ENCODE measurements around the gene DTD1.
"Not testable (repeated sequence)": the region's sequence is repeated elsewhere in the genome, so short reads cannot be mapped to it uniquely, and the experiment has no call there.

Gene DTD1

GRCh38 chr20:18754030-18754652, 166.3 kb downstream of the DTD1 start:
- Histone ChIP-seq H3K36me3 (ENCODE audit: low read length) (no peaks in the 10 kb centered on the region), H4K20me1 (ENCODE audit: low read depth, low read length) (no peaks in the 10 kb centered on the region), H3K4me3 (ENCODE audit: insufficient read depth, low read length, poor library complexity, severe bottlenecking) (no peak overlapping the region), H3K9me3 (ENCODE audit: insufficient read depth, low read length) (no peaks in the 10 kb centered on the region), H3K27me3 (ENCODE audit: low read length) (no peaks in the 10 kb centered on the region), H3K27ac (ENCODE audit: low read depth, low read length) (no peak overlapping the region), H3K9ac (ENCODE audit: low read length) (no peak overlapping the region), H3K9me2 (replicated peaks; ENCODE audit: insufficient read depth, low read length) (no peaks in the 10 kb centered on the region), H2AFZ (ENCODE audit: low read depth, low read length, severe bottlenecking) (no peak overlapping the region), H3K4me2 (ENCODE audit: low read depth, low read length, poor library complexity, severe bottlenecking) (no peak overlapping the region), H3K79me2 (ENCODE audit: insufficient read depth, low read length) (no peaks in the 10 kb centered on the region), H3F3A (ENCODE audit: insufficient read depth) (no peaks in the 10 kb centered on the region)
- TF ChIP-seq EZH2phosphoT487 (conservative IDR thresholded peaks at IDR 0.05; ENCODE audit: low read length), result no peak
- TF ChIP-seq CTCF (IDR thresholded peaks at IDR 0.05; ENCODE audit: insufficient read depth, low read length, poor library complexity, severe bottlenecking), result no peak

- TF ChIP-seq CTCF (IDR thresholded peaks at IDR 0.05; ENCODE audit: insufficient read depth, low read length, poor library complexity, severe bottlenecking), result no peak
- no peaks in the 10 kb centered on the region for H3K79me2 ChIP-seq (ENCODE audit: insufficient read depth, low read length)
- H3K27me3 ChIP-seq (ENCODE audit: low read length), result no peaks in the 10 kb centered on the region
- H3K36me3 ChIP-seq (ENCODE audit: low read length), result no peaks in the 10 kb centered on the region
- H3K4me3 ChIP-seq (ENCODE audit: insufficient read depth, low read length, poor library complexity, severe bottlenecking), result no peak overlapping the region
- H3K27ac ChIP-seq (ENCODE audit: low read depth, low read length), result no peak overlapping the region
- H3K9me2 ChIP-seq (replicated peaks; ENCODE audit: insufficient read depth, low read length), result no peaks in the 10 kb centered on the region
- H4K20me1 ChIP-seq (ENCODE audit: low read depth, low read length), result no peaks in the 10 kb centered on the region
- H3F3A ChIP-seq (ENCODE audit: insufficient read depth), result no peaks in the 10 kb centered on the region
- no peak overlapping the region for H3K9ac ChIP-seq (ENCODE audit: low read length)
- no peak overlapping the region for H3K4me2 ChIP-seq (ENCODE audit: low read depth, low read length, poor library complexity, severe bottlenecking)
- H3K9me3 ChIP-seq (ENCODE audit: insufficient read depth, low read length), result no peaks in the 10 kb centered on the region
- no peak overlapping the region for H2AFZ ChIP-seq (ENCODE audit: low read depth, low read length, severe bottlenecking)
These were observed 166.8 kb downstream of the DTD1 start for GRCh38 chr20:18754653-18755045.

DNA sequence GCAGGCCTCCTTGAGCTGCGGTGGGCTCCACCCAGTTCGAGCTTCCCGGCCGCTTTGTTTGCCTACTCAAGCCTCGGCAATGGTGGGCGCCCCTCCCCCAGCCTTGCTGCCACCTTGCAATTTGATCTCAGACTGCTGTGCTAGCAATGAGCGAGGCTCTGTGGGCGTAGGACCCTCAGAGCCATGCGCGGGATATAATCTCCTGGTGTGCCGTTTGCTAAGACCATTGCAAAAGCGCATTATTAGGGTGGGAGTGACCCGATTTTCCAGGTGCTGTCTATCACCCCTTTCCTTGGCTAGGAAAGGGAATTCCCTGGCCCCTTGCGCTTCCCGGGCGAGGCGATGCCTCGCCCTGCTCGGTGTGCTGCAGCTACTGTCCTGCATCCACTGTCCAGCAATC, 173.0 kb downstream of the DTD1 start:
- not testable (repeated sequence) for H3K27me3 ChIP-seq (ENCODE audit: low read length); H3K9me3 ChIP-seq (ENCODE audit: insufficient read depth, low read length); H2AFZ ChIP-seq (ENCODE audit: low read depth, low read length, severe bottlenecking); H4K20me1 ChIP-seq (ENCODE audit: low read depth, low read length); H3K36me3 ChIP-seq (ENCODE audit: low read length); H3K4me3 ChIP-seq (ENCODE audit: insufficient read depth, low read length, poor library complexity, severe bottlenecking); H3K79me2 ChIP-seq (ENCODE audit: insufficient read depth, low read length); H3K9me2 ChIP-seq (replicated peaks; ENCODE audit: insufficient read depth, low read length); H3F3A ChIP-seq (ENCODE audit: insufficient read depth); H3K9ac ChIP-seq (ENCODE audit: low read length); H3K27ac ChIP-seq (ENCODE audit: low read depth, low read length); H3K4me2 ChIP-seq (ENCODE audit: low read depth, low read length, poor library complexity, severe bottlenecking)

GRCh38 chr20:18767676-18768075, 179.8 kb downstream of the DTD1 start:
- TF ChIP-seq EZH2phosphoT487 (conservative IDR thresholded peaks at IDR 0.05; ENCODE audit: low read length) (no peak), CTCF (IDR thresholded peaks at IDR 0.05; ENCODE audit: insufficient read depth, low read length, poor library complexity, severe bottlenecking) (no peak)
- H3K9me2 ChIP-seq (replicated peaks; ENCODE audit: insufficient read depth, low read length), result no peaks in the 10 kb centered on the region
- no peaks in the 10 kb centered on the region for H4K20me1 ChIP-seq (ENCODE audit: low read depth, low read length)
- no peaks in the 10 kb centered on the region for H3K27me3 ChIP-seq (ENCODE audit: low read length)
- H3K4me3 ChIP-seq (ENCODE audit: insufficient read depth, low read length, poor library complexity, severe bottlenecking), result no peak overlapping the region
- no peaks in the 10 kb centered on the region for H3F3A ChIP-seq (ENCODE audit: insufficient read depth)
- H3K79me2 ChIP-seq (ENCODE audit: insufficient read depth, low read length), result no peaks in the 10 kb centered on the region
- H3K4me2 ChIP-seq (ENCODE audit: low read depth, low read length, poor library complexity, severe bottlenecking), result no peak overlapping the region
- no peak overlapping the region for H3K9ac ChIP-seq (ENCODE audit: low read length)
- no peaks in the 10 kb centered on the region for H3K9me3 ChIP-seq (ENCODE audit: insufficient read depth, low read length)
- no peak overlapping the region for H2AFZ ChIP-seq (ENCODE audit: low read depth, low read length, severe bottlenecking)
- no peak overlapping the region for H3K27ac ChIP-seq (ENCODE audit: low read depth, low read length)
- no peaks in the 10 kb centered on the region; the same call in 1 of the 2 replicates for H3K36me3 ChIP-seq (ENCODE audit: low read length)

All from SU-DHL-6 (cell line).